Stimulated activated naive CD4-positive, alpha-beta T cell (primary cell): ENCODE data around the gene DOK5.
"Not testable (repeated sequence)": the region's sequence is repeated elsewhere in the genome, so short reads cannot be mapped to it uniquely, and the experiment has no call there.

Experiments
- DNase-seq, 6 experiments: peaks; one replicate each; lab custom pipeline; 2025; lab: John Stamatoyannopoulos, UW

Gene DOK5

GRCh38 chr20:54470697-54471096 is 4.7 kb upstream of the DOK5 start:
- no peak for DNase-seq

- DNase-seq, result no peak
Measured at GRCh38 chr20:54472607-54473006, 2.8 kb upstream of the DOK5 start.

GRCh38 chr20:54473340-54473739 is 2.1 kb upstream of the DOK5 start:
- no peak for DNase-seq

- DNase-seq, result no peak
Measured at GRCh38 chr20:54474046-54474445, 1.3 kb upstream of the DOK5 start.

- no peak for DNase-seq
Measured at GRCh38 chr20:54474866-54475265, 527 bp upstream of the DOK5 start.

- no peak for DNase-seq
Measured at GRCh38 chr20:54476169-54477009, 996 bp downstream of the DOK5 start.

GRCh38 chr20:54477191-54477955 is 2.0 kb downstream of the DOK5 start:
- no peak for DNase-seq

- no peak for DNase-seq
Measured at GRCh38 chr20:54479138-54479906, 3.9 kb downstream of the DOK5 start.

GRCh38 chr20:54479937-54480336 is 4.5 kb downstream of the DOK5 start:
- not testable (repeated sequence) for DNase-seq

GRCh38 chr20:54481442-54481841 is 6.0 kb downstream of the DOK5 start:
- no peak for DNase-seq

GRCh38 chr20:54485631-54486030 is 10.2 kb downstream of the DOK5 start:
- DNase-seq, result no peak

GRCh38 chr20:54486585-54486984 is 11.2 kb downstream of the DOK5 start:
- no peak for DNase-seq

- DNase-seq, result no peak
Measured at GRCh38 chr20:54488442-54488841, 13.0 kb downstream of the DOK5 start.

GRCh38 chr20:54491506-54491905 is 16.1 kb downstream of the DOK5 start:
- no peak for DNase-seq

GRCh38 chr20:54494303-54495006 is 19.1 kb downstream of the DOK5 start:
- no peak for DNase-seq

GRCh38 chr20:54497931-54498718 is 22.7 kb downstream of the DOK5 start:
- no peak for DNase-seq

- DNase-seq, result no peak
Measured at GRCh38 chr20:54499111-54499510, 23.7 kb downstream of the DOK5 start.

GRCh38 chr20:54502179-54502578 is 26.8 kb downstream of the DOK5 start:
- no peak for DNase-seq

GRCh38 chr20:54506643-54507042 is 31.2 kb downstream of the DOK5 start:
- DNase-seq, result no peak

GRCh38 chr20:54510541-54511129 is 35.2 kb downstream of the DOK5 start:
- DNase-seq, result no peak

- no peak for DNase-seq
Measured at GRCh38 chr20:54512694-54513093, 37.3 kb downstream of the DOK5 start.
